ENCODE measurements around the gene PRC1. TPM values are rescaled to one million over a fixed set of nuclear protein-coding genes. Genes with fewer than 3 reads are reported as not detected.
A peak's percentile ranks its signal among the peaks of the same experiment; 100 is the strongest.

Gene PRC1, protein sequence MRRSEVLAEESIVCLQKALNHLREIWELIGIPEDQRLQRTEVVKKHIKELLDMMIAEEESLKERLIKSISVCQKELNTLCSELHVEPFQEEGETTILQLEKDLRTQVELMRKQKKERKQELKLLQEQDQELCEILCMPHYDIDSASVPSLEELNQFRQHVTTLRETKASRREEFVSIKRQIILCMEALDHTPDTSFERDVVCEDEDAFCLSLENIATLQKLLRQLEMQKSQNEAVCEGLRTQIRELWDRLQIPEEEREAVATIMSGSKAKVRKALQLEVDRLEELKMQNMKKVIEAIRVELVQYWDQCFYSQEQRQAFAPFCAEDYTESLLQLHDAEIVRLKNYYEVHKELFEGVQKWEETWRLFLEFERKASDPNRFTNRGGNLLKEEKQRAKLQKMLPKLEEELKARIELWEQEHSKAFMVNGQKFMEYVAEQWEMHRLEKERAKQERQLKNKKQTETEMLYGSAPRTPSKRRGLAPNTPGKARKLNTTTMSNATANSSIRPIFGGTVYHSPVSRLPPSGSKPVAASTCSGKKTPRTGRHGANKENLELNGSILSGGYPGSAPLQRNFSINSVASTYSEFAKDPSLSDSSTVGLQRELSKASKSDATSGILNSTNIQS
- total RNA-seq = 17.1 and 17.7 TPM in 2 replicates

DNA sequence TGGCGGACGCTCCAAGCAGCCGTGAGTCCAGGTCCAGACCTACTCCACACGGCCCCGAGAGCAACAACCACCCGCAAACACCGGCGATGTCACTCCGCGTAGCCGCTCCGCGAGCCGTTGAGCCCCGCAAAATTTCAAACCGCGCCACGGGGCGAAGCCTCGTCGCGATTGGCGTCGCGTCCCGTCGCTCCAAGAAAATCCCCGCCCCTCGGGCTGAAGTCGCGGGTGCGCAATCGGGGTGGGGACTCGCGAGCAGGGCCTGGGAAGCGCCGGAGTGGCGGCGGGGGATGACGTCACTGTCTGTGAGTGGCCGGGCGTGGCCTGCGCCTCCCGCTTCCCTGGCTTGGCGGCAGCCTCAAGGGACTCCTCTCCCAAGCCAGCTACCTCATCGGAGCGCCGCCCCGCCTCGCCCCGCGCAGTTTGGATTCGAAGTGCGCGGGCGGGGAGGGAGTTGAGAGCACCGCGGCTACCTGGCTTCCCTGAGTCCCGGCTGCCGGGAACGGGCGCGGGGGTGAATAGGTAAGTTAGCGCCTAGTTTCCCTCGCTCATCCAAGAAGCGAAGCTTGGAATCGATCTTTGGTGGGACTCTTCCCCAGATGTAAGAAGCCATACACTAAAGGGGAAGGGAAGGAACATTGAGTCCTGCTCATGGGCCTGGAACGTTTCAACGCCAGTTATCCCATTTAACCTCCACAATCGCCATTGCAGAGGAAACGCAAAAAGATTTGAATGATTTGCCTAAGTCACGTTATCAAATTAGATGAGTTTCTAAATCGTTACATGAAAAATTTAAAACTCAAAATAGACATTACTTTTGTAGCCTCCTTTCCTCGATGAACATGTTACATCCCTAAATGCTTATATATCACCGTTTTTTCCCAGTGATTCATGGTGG is at the start of gene PRC1:
Gene PRC1 (minus strand): TSS at position 119 of the 895 bp plus-strand sequence. CDS start 118 bp downstream, at position 1.
- Histone ChIP-seq H3K4me1 (ENCODE audit: insufficient read depth, low read length) (peaks cover 12% of the 10 kb centered on the region), H3K9me3 (ENCODE audit: low read depth, low read length) (no peaks in the 10 kb centered on the region), H3K36me3 (ENCODE audit: insufficient read depth, low read length) (peaks cover 23% of the 10 kb centered on the region), H3K27ac (ENCODE audit: low read depth, low read length) (peak within 1 kb of the TSS; percentile 90), H2AFZ (ENCODE audit: low read length) (peak within 1 kb of the TSS; percentile 95), H3K27me3 (ENCODE audit: insufficient read depth, low read length) (no peaks in the 10 kb centered on the region), H3K4me3 (ENCODE audit: insufficient read depth, low read length) (peak within 1 kb of the TSS; percentile 87), H3K4me2 (ENCODE audit: insufficient read depth, low read length) (peak within 1 kb of the TSS; percentile 95), H3K79me2 (ENCODE audit: insufficient read depth, low read length) (peaks cover 48% of the 10 kb centered on the region), H4K20me1 (ENCODE audit: insufficient read depth, low read length) (no peaks in the 10 kb centered on the region)
- peak; percentile 100 for DNase-seq (ENCODE audit: insufficient read length, low spot score, missing footprints)
- TF ChIP-seq, protein P1, sequence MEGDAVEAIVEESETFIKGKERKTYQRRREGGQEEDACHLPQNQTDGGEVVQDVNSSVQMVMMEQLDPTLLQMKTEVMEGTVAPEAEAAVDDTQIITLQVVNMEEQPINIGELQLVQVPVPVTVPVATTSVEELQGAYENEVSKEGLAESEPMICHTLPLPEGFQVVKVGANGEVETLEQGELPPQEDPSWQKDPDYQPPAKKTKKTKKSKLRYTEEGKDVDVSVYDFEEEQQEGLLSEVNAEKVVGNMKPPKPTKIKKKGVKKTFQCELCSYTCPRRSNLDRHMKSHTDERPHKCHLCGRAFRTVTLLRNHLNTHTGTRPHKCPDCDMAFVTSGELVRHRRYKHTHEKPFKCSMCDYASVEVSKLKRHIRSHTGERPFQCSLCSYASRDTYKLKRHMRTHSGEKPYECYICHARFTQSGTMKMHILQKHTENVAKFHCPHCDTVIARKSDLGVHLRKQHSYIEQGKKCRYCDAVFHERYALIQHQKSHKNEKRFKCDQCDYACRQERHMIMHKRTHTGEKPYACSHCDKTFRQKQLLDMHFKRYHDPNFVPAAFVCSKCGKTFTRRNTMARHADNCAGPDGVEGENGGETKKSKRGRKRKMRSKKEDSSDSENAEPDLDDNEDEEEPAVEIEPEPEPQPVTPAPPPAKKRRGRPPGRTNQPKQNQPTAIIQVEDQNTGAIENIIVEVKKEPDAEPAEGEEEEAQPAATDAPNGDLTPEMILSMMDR (IDR thresholded peaks at IDR 0.05; ENCODE audit: extremely low read depth, low read depth, low read length) = no peak

DNA sequence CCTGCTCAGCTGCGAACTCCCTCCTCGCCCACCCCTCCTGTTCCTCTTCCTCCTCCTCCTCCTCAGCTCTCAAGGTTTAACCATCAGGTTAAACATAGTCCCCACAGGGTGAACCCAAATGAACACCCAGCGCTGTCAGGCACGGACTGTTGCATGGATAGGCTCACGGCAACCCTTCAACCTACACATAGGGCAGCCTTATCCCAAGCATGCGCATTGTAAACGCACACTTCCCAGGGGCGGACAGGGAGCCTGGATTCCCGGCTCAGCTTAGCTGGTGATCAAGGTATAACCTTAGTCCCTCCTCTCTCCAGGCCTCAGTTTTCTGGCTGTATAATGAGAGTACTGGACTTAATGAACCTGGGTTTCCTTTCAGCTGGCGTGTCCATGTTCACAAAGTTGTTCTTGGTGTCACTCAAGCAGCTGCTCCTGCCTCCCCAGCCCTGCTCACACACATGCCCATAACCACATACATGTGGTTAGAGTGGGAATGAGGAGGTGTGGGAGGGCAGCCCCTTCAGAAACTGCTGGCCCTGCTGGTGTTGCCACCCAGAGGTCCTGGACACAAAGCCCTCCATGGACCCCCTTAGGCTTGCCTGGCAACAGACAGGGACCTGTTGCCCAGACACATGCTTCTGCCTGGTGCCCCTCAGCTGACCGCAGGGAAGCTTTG is 49.0 kb upstream of the PRC1 start:
- no peaks in the 10 kb centered on the region for H4K20me1 ChIP-seq (ENCODE audit: insufficient read depth, low read length)
- no peaks in the 10 kb centered on the region for H3K27me3 ChIP-seq (ENCODE audit: insufficient read depth, low read length)
- H3K79me2 ChIP-seq (ENCODE audit: insufficient read depth, low read length) = no peaks in the 10 kb centered on the region
- H3K4me1 ChIP-seq (ENCODE audit: insufficient read depth, low read length) = no peaks in the 10 kb centered on the region
- no peak overlapping the region for H3K4me2 ChIP-seq (ENCODE audit: insufficient read depth, low read length)
- DNase-seq (ENCODE audit: insufficient read length, low spot score, missing footprints) = peak; percentile 45
- no peak overlapping the region for H3K27ac ChIP-seq (ENCODE audit: low read depth, low read length)
- H3K36me3 ChIP-seq (ENCODE audit: insufficient read depth, low read length) = no peaks in the 10 kb centered on the region
- H2AFZ ChIP-seq (ENCODE audit: low read length) = no peak overlapping the region
- TF ChIP-seq, protein P1 (IDR thresholded peaks at IDR 0.05; ENCODE audit: extremely low read depth, low read depth, low read length) = no peak
- H3K9me3 ChIP-seq (ENCODE audit: low read depth, low read length) = no peaks in the 10 kb centered on the region
- no peak overlapping the region for H3K4me3 ChIP-seq (ENCODE audit: insufficient read depth, low read length)

DNA sequence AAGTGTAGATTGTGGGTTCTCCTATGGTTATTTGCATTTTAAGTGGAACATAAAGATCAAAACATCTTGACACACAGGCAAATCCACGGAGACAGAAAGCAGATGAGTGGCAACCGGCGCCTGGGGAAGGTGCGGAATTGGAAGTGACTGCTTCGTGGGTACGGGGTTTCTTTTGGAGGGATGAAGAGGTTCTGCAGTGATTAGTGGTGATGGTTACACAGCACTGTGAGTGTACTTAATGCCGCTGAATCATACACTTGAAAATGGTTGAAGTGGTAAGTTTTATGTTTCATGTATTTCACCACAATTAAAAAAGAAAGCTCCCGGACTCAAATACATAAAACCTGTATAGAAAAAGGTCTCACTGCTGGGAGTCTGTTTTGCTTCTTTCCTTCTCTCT is 46.5 kb upstream of the PRC1 start:
- H4K20me1 ChIP-seq (ENCODE audit: insufficient read depth, low read length) = no peaks in the 10 kb centered on the region
- no peaks in the 10 kb centered on the region for H3K9me3 ChIP-seq (ENCODE audit: low read depth, low read length)
- no peaks in the 10 kb centered on the region for H3K36me3 ChIP-seq (ENCODE audit: insufficient read depth, low read length)
- no peak overlapping the region for H3K4me2 ChIP-seq (ENCODE audit: insufficient read depth, low read length)
- DNase-seq (ENCODE audit: insufficient read length, low spot score, missing footprints) = no peak
- no peak overlapping the region for H3K4me3 ChIP-seq (ENCODE audit: insufficient read depth, low read length)
- peaks cover 7% of the 10 kb centered on the region for H3K27me3 ChIP-seq (ENCODE audit: insufficient read depth, low read length)
- no peaks in the 10 kb centered on the region for H3K4me1 ChIP-seq (ENCODE audit: insufficient read depth, low read length)
- peak overlapping the region; percentile 20 for H2AFZ ChIP-seq (ENCODE audit: low read length)
- H3K27ac ChIP-seq (ENCODE audit: low read depth, low read length) = no peak overlapping the region
- TF ChIP-seq, protein P1 (IDR thresholded peaks at IDR 0.05; ENCODE audit: extremely low read depth, low read depth, low read length) = no peak
- no peaks in the 10 kb centered on the region for H3K79me2 ChIP-seq (ENCODE audit: insufficient read depth, low read length)
